ENCODE measurements around the gene CTRL.

DNA sequence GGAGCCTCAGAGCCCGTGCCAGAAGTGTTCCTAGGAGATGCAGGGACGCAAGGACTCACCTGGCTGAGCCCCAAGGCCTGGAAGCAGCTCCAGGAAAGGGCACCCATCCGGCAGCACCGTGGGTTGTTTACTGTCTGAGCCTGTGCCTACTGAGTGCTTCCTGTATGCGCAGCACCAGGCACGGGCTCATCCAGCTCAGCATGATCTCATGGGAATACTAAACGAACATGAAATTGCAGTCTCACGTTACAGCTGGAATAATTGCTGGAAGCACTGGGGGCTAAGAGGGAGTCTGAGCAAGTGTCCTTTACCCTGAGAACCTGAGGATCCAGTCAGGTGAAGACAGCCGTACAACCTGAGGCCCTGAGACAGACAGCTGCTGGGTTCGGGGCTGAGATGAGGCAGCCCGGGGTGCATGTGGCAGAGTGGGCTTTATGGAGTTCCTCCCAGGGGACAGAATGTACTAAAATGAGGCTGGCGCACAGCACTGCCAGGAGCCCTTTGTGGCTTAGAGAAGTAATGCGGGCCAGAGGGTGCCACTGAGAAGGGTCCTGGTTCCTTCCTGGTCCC is 5.4 kb downstream of the CTRL start:
- no peak for TF ChIP-seq CTCF (IDR thresholded peaks at IDR 0.05; ENCODE audit: insufficient read depth, low read depth, low read length)
- TF ChIP-seq EZH2 (IDR thresholded peaks at IDR 0.05; ENCODE audit: insufficient read depth, low read length) = no peak

All from astrocyte (in vitro differentiated cells and primary cell).